HG03196 (cell line): ENCODE measurements around the gene MC5R.

ENCODE experiments used
- ATAC-seq: cut with Tn5 transposase; IDR thresholded peaks from one replicate; pipeline ENCODE4 v1.9.1; 2021; ENCODE audit not compliant: unreplicated experiment

MC5R gene

GRCh38 chr18:13823707-13824395, at the start of gene MC5R:
TSS of gene MC5R (plus strand) at chr18:13824149. CDS start at chr18:13825766, 1,617 bp downstream.
- ATAC-seq = peak; percentile 88

GRCh38 chr18:13775058-13775457, 48.9 kb upstream of the MC5R start:
- no peak for ATAC-seq

DNA sequence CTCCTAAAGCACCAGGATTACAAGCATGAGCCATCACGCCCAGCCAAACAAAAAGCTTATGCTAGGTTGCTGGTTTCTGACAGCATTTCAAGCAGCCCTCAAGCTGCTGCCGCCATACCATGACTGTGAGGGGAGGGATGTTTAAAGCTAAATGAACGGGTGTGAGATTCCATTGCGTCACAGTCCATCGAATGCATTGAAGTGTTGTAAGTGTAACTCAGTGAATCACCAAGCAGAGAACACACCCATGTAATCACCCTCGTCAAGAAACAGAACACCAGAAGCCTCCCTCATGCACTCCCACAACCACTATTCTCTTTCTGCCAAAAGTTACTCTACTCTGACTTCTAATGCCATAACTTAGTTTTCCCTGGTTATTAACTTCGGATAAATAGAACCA, 32.8 kb upstream of the MC5R start:
- no peak for ATAC-seq

DNA sequence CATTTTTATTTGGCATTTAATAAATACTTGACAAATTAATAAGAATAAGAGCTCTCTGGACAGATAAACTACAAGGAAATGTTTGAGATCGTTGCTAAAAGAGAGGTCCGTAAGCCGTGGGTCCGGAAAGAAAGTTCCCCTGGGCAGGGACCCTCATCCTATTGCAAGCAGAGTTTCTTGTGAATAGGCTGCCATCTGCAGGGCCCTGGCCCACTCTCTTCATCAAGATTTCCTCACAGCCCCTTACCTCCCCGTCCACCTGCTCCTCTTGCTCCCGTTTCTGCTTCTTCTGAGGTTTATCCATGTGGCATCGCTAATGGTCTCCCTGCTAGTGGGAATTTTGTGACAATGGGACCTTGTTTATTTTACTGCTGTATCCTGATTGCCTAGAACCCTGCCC, 30.1 kb upstream of the MC5R start:
- ATAC-seq = no peak

GRCh38 chr18:13796515-13796914, 27.4 kb upstream of the MC5R start:
- no peak for ATAC-seq

DNA sequence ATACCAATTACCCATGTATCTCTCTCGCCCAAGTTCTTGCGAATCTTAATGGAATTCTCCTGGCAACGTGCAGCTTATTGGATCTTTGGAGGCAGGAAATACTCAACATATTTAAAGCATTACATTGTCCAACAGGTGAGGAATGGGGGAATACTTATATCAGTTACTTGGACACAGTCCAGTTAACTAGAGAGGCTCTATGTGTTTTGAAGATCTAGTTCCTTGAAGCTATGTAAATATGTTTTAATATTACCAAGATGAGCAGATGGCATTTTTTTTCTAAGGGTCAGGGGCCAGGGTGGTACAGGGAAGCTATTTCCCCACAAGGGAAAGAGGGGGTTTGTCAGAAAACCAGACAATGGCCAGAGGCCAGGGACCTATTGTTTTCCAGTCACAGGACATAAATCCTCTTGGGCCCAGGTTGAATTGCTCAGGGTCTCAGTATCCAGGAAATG, 26.8 kb upstream of the MC5R start:
- ATAC-seq = no peak

DNA sequence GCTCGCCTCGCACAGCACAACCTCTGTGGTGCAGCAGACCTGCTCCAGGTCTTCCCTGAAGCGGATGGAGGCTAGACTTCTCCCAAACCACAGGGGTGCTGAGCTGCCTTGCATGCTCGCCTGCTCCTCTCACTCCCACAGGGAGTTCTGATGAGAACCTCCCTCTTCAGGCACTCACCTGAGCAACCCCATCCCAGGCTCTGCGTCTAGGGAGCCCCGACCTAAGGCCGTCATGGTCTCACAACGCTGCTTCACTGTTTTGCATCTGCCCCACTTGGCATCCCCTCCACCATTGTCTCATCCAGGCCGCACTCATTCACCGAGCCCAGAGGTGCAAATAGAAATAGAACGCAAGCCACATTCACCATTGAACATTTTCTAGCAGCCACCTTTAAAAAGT, 24.6 kb upstream of the MC5R start:
- no peak for ATAC-seq

GRCh38 chr18:13800505-13801259, 23.3 kb upstream of the MC5R start:
- ATAC-seq = no peak

DNA sequence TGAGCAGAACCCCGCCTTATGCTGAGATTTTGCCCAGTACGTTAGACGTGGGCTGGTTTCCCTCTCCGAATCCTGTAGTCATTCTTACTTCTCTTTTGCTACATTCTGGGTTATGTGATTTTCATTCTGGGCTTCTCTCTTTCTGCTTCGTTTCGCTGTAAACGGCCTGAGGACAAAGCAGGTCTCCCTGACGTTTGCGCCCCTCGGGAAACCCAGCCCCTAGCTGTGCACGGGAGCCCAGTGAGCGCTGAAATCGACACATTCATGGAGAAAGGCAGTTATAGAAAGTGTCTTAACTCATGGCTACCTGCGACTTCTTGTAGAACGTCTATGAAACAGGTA, 22.7 kb upstream of the MC5R start:
- no peak for ATAC-seq

DNA sequence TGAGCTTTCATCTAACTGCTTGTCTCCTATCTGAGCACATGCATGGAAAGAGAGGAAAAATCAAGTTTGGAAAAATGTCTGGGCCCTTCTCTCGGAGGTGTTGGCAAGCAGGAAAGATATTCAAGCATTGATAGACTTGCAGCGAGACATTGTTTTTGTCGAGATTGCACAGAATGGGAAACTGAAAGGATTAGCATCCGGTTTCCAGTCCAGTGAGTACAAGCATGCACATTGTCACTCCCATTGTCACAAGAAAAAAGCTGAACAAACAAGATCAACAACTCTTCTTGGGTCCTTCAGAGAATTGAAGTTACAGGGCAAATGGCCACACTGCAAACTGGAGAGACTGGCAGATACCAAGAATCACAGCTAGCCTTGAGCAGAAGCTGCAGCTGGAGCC, 19.6 kb upstream of the MC5R start:
- no peak for ATAC-seq

DNA sequence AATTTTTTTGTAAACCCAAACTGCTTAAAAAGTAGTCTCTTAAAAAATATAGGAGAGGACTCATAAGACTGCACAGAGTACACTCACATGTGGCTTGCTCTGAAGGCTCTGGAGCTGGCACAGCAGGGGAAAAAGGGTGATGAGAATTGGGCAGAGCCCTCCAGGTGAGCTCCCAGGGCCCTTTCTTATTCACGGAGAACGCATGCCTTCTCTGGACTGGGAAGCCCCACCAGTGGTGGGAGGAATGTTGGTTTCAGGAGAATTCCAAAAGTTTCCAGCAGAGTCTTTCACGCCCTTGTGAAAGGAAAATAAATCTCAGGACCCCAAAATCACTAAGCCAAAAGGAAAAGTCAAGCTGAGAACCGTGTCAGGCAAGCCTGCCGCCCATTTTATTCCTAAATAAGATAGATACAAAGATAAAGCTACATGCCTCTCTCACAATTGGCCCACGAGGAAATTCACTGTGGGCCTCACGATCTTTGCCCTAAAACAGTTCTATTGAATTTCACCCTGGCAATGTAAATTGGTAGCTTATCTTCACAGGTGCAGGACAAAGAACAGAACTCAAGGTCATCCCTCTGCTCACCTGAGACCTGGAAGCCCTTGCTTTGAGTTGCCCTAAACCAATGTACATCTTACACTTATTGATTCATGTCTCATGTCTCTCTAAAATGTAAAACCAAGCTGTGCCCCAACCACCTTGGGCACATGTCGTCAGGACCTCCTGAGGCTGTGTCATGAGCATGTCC, 15.5 kb upstream of the MC5R start:
- no peak for ATAC-seq

- ATAC-seq = no peak
Measured at GRCh38 chr18:13809043-13809430, 14.9 kb upstream of the MC5R start.

DNA sequence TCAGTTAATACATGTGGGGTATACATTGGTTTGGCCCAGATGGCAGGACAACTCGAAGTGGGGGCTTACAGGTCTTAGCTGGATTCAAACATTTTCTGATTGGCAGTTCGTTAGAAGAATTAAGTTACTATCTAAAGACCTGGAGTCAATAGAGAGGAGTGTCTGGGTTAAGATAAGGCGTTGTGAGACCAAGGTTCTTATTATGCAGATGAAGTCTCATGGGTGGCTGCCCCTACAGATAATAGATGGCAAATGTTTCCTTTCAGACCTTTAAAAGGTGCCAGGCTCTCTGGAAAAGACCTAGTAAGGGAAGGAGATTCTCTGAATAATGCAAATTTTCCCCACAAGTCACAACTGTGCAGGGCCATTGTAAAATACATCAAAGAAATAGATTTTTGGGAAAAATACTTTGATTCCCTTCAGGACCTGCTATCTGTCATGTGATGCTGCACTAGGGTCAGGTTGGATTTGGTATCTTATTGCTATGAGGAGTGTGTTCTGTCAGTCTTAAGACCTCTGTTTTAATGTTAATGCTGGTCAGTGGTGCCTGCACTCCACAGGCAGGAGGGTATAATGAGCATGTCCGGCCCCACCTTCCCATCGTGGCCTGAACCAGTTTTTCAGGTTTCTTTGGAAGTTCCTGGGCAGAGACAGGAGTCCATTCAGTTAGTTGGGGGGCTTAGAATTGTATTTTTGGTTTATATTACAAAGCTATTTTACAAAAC, 14.3 kb upstream of the MC5R start:
- no peak for ATAC-seq

DNA sequence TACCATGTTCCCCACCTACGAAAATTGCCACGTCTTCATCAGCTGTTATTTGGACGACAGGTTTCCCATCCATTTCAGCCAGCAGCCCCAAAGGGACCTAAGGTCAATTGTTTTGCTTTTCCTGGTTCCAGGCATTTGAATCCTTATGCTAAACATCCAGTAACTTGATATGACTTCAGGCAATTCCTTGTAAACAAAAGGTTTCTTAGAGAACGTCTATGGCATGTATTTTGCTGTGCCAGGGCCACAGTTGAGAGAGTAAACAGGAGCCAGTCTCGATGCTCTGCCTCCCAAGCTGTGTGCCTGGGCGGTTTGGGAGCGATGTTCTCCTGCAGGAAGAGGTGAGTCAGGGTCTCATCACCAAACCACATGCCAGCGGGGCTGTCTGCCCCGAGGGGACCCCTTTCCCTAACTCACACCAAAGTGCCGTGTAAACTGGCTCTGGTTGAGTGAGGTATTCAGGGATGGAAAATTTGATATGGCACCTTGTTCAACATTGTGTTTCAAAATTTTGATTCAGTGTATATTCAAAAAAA, 12.9 kb upstream of the MC5R start:
- no peak for ATAC-seq

GRCh38 chr18:13811993-13812392, 12.0 kb upstream of the MC5R start:
- ATAC-seq = no peak

- ATAC-seq = peak; percentile 72
Measured at GRCh38 chr18:13813271-13813849, 10.6 kb upstream of the MC5R start.

DNA sequence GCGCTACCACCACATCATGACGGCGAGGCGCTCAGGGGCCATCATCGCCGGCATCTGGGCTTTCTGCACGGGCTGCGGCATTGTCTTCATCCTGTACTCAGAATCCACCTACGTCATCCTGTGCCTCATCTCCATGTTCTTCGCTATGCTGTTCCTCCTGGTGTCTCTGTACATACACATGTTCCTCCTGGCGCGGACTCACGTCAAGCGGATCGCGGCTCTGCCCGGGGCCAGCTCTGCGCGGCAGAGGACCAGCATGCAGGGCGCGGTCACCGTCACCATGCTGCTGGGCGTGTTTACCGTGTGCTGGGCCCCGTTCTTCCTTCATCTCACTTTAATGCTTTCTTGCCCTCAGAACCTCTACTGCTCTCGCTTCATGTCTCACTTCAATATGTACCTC, 2.3 kb downstream of the MC5R start:
- ATAC-seq = no peak

- no peak for ATAC-seq
Measured at GRCh38 chr18:13831864-13832508, 8.0 kb downstream of the MC5R start.

DNA sequence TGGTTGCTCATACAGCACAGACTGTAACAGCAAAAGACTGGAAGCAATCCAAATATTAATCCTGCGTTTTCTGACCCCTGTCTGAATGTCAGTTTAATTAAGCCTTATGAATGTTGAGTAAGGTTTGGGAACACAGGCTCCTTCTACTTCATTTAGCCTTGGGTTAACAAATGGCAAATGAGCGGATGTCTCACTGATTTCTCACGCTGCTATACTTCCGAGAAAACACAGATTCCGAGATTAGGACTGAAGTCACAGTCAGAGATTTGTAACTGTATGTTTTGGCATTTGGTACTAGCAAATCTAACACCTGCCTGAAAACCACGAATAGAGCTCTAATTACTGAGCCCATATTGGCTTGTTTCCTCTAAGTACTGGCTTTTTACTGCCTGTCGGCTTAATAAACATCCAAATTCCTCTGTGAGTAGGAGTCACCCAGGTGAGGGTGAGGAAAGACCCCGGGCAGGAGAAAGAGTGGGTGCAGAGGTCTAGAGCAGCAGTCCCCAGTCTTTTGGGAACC, 10.6 kb downstream of the MC5R start:
- no peak for ATAC-seq

GRCh38 chr18:13835202-13835601, 11.3 kb downstream of the MC5R start:
- no peak for ATAC-seq
